ENCODE results near the gene TTLL1.

The TTLL1 gene

DNA sequence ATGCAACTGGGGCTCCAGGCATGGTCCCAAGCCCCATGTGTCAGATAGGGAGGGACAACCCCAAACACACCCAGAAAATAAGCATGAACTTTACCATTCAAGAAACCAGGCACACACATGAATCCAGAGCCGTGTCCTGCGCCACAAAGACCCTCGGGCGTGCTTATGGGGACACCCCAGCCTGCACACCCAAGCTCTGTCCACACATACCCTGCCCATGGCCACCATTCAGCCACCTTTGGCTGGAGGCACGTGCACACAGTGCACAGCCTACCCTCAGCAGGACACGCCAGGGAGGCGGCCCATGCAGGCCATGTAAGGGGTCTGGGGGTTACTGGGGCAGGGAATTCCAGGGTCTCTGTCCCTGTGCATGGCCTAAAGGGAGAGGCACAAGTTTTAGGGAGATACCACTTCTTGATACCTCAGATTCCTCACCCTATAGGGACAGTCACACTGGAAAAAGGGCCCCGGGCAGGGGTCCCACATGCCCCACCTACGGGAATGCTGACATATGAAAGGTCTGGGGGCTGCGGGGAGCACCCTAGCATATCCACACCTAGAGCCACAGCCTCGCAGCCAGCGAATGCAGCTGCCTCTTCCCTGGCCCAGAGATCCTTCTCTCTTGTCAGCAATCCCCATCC is 94.8 kb downstream of the TTLL1 start:
- TF ChIP-seq GATA1 (IDR thresholded peaks at IDR 0.05; ENCODE audit: low read depth, low read length) (no peak), POLR2A (IDR thresholded peaks at IDR 0.05; ENCODE audit: low read length) (no peak)
- no peak for DNase-seq

- no peak for DNase-seq
- TF ChIP-seq GATA1 (IDR thresholded peaks at IDR 0.05; ENCODE audit: low read depth, low read length) = no peak
- TF ChIP-seq POLR2A (IDR thresholded peaks at IDR 0.05; ENCODE audit: low read length) = no peak
Measured at GRCh38 chr22:42993651-42994275, 95.4 kb downstream of the TTLL1 start.

GRCh38 chr22:42992886-42993479 is 96.2 kb downstream of the TTLL1 start:
- no peak for DNase-seq

DNA sequence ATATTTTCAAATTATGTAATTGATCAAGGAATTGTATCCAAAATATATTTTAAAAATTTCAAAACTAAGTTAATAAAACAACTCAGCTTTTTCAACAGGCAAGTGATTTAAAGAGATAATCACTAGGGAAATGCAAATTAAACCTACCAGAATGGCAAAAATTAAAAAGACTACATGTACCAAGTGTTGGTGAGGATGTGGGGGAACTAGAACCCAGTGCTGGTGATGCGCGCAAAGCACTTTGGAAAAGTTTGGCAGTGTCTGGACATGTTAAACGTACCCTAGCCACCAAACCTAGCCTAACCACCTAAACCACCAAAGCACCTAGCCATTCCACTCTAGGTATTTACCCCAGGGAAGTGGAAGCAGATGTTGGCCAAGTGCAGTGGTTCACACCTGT is 97.1 kb downstream of the TTLL1 start:
- no peak for DNase-seq
- no peak for TF ChIP-seq GATA1 (IDR thresholded peaks at IDR 0.05; ENCODE audit: low read depth, low read length)
- no peak for TF ChIP-seq POLR2A (IDR thresholded peaks at IDR 0.05; ENCODE audit: low read length)

More at GRCh38 chr22:42992886-42993479, 96.2 kb downstream of the TTLL1 start:
- TF ChIP-seq POLR2A (IDR thresholded peaks at IDR 0.05; ENCODE audit: low read length) = no peak

GRCh38 chr22:42991010-42991651 is 98.1 kb downstream of the TTLL1 start:
- DNase-seq = no peak
- TF ChIP-seq POLR2A (IDR thresholded peaks at IDR 0.05; ENCODE audit: low read length) = no peak
- no peak for TF ChIP-seq GATA1 (IDR thresholded peaks at IDR 0.05; ENCODE audit: low read depth, low read length)

GRCh38 chr22:42990131-42990838 is 98.9 kb downstream of the TTLL1 start:
- TF ChIP-seq GATA1 (IDR thresholded peaks at IDR 0.05; ENCODE audit: low read depth, low read length) (no peak), POLR2A (IDR thresholded peaks at IDR 0.05; ENCODE audit: low read length) (no peak)
- peak in 1 of 2 experiments; percentile 21 for DNase-seq
